Activated CD4-positive, CD25-positive, alpha-beta regulatory T cell (primary cell): Measurements from ENCODE around the gene NFKBIL1.
A peak's percentile ranks its signal among the peaks of the same experiment; 100 is the strongest.
"Not testable (repeated sequence)": the region's sequence is repeated elsewhere in the genome, so short reads cannot be mapped to it uniquely, and the experiment has no call there.

Experiments used
- DNase-seq, 4 experiments: peaks; one replicate each; lab custom pipeline; 2025; lab: John Stamatoyannopoulos, UW

Gene NFKBIL1

DNA sequence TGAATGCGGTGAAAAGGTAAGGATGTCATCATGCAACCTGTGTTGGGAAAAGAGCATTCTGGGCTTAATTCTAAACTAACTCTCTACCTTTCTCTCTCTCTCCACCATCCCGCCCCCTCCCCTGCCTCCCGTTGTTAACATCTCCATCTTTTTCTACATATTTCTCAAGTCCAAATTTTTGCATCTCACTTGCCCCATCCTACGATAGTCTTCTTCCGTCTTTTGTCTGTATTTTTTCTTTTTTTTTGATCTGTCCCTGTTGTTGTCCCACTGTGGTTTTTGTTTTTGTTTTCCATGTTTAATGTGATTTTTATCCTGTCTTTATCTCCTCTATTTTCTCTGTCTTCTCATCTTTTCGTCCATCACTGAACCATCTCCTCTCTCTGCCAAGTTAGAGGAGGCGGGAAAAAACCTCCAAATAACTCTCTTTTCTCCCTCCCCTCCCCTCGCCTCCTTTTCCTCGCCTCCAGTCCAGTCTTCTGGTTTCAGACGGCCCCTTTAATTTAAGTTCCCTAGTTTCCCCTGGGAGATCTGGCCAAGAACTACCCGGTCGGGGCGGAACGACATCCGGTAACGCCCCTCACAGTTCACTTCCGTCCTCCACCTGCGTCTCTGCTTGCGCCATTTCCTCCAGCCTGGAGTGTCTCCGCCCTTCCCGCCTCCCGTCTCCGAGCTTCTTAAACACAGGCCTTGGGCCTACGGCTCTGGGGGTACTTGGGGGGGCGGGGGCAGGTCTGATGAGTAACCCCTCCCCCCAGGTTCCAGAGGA lies at the start of gene NFKBIL1:
Gene NFKBIL1, plus strand, starts transcription at position 651 of the 769 bp plus-strand sequence. Its CDS starts 87 bp downstream, at position 738.
- DNase-seq = peak; percentile 54 to 76 (median 70)

DNA sequence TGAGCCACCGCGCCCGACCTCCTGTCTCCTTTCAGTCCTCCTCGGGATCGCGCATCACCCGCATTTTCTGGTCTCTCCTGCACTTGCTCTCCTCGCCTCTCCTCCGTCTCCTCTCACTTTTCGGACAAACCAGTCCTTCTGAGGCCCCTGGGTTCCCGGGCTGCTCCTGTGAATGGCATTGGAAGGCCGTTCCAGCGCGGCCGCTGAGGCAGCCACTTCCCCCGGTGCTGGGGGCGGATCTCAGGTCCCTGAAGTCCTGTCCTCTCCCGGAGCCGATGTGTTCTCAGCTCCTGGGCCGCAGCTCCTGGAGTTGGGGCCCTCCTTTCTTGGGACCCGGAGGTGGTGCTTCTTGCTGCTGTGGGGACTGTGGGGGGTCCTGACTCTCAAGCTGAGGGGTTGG lies 48.7 kb upstream of the NFKBIL1 start:
- no peak for DNase-seq

- not testable (repeated sequence) for DNase-seq
These were observed 47.8 kb upstream of the NFKBIL1 start for GRCh38 chr6:31499648-31500047.

DNA sequence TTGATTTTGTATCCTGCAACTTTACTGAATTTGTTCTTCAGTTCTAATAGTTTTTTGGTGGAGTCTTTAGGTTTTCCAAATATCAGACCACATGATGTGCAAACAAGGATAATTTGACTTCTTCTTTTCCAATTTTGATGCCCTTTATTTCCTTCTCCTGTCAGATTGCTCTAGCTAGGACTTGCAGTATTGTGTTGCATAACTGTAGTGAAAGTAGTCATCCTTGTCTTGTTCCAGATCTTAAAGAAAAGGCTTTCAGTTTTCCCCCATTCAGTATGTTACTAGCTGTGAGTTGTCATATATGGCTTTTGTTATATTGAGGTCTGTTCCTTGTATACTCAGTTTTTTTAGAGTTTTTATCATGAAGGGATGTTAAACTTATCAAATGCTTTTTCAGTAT lies 44.8 kb upstream of the NFKBIL1 start:
- DNase-seq = no peak

GRCh38 chr6:31509036-31509435 lies 38.4 kb upstream of the NFKBIL1 start:
- DNase-seq = not testable (repeated sequence)

- no peak for DNase-seq
These were observed 37.4 kb upstream of the NFKBIL1 start for GRCh38 chr6:31510007-31510406.

DNA sequence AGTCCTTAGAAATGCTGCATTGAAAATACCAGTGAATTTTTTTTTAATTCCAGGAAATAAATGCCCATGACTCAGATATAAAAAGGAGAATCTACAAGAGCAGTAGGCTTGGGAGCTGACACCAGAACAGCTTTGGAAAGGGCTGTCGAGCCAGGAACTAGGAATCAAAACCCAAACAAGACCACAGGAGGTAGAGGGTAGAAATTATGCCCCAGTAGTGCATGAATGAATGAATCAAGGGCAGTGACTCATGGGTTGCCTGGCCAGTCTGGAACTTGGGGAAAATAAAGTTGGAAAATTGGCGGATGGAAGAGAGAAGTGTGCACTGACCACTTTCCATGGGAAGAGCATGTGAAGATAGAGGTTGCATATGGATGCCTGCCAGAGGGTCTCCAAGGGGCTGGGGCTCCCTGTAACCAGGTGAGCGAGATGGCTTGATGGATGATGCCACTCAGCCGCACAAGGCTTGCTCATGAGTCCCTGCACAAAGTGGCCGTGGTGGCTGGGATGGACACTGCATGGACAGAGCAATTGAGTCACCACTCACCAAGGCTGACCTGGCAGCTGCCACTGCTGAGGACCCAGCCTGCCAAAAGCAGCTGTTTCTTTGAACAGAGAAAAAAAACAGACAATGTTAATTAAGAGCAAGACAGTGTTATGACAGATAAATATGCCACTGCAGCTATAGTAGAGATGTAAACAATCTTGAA lies 33.8 kb upstream of the NFKBIL1 start:
- no peak for DNase-seq

DNA sequence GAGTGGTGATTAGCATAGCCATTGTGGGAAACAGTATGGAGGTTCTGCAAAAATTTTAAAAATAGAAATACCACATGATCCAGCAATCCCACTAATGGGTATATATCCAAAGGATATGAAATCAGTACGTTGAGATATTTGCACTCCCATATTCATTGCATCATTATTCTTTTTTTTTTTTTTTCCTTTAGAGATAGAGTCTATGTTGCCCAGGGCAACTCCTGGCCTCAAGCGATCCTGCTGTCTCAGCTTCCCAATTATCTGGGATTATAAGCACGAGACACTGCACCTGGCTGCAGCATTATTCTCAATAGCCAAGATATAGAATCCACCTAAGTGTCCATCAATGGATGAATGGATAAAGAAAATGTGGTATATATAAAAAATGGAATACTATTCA lies 25.6 kb upstream of the NFKBIL1 start:
- DNase-seq = no peak

GRCh38 chr6:31525553-31525931 lies 21.9 kb upstream of the NFKBIL1 start:
- no peak for DNase-seq

GRCh38 chr6:31525932-31526591 lies 21.3 kb upstream of the NFKBIL1 start:
- DNase-seq = no peak

- no peak for DNase-seq
These were observed 19.1 kb upstream of the NFKBIL1 start for GRCh38 chr6:31528307-31528777.

DNA sequence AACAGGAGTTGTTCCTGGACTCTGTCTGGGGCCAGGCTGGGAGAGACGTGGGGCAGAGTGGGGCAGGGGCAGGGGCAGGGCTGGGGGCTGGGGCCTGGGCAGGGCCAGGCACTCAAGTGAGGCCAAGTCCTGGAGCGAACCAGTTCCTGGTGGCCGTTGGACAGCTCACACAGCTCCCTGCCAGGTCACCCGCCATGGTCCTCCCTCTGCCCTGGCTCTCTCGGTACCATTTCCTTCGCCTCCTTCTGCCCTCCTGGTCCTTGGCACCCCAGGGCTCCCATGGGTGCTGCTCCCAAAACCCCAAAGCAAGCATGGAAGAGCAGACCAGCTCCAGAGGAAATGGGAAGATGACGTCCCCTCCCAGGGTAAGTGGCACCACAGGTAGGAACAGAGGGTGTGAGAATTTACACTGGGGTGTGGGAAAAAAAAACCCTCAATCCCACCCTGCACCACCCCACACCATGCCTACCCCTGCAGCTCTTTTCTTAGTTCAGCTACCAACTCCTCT lies 18.5 kb upstream of the NFKBIL1 start, which contains the start of gene MCCD1:
Gene MCCD1, plus strand, starts transcription at position 142 of the 508 bp plus-strand sequence. Its CDS starts 53 bp downstream, at position 195.
- DNase-seq = no peak

- DNase-seq = no peak
These were observed 17.9 kb upstream of the NFKBIL1 start for GRCh38 chr6:31529329-31530150.

GRCh38 chr6:31530659-31531058 lies 16.7 kb upstream of the NFKBIL1 start:
- DNase-seq = no peak

DNA sequence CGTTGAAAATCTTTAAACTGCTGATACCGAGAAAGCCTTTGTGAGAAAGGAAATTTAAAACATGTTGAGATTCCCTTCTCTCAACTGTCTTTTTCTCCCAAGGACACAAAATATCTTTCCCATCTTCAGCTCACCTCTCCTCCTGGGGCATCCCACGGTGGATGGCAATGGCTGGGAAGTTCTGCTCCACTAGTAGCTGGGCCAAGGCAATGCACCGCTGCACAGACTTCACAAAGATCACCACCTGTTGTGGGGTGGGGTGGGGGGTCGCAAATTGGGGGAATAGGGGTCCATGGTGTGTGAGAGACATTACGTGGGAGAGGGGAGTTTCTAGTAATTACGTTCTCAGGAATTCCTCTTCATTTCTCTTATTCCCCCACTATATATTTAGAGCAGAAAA lies 16.2 kb upstream of the NFKBIL1 start:
- DNase-seq = no peak

DNA sequence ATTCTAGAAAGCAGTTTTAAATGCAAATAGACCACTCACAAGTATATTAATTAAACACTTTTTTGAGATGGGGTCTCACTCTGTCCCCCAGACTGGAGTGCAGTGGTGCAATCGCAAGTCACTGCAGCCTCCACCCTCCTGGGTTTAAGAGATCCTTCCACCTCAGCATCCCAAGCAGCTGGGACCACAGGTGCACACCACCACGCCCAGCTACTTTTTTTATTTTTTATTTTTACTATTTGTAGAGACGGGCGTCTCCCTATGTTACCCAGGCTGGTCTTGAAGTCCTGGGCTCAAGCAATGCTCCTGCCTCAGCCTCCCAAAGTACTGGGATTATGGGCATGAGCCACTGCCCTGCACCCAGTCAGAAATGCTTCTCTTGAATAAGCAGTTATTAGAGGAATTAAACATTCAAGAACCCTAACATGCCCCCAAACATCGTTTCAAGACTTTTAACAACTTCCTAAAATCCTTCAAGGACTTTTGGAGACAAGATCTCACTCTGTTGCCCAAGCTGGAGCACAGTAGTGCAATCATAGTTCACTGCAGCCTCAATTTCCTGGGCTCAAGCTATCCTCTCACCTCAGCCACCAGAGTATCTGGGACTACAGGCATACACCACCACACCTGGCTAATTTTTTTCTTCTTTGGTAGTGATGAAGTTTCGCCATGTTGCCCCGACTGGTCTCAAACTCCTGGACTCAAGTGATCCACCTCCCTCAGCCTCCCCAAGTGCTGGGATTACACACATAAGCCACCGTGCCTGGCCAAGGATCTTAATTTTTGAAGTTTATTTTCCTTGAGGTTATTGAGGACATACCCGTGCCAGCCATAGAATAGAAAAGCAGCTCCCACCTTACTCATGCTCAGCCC lies 15.4 kb upstream of the NFKBIL1 start:
- no peak for DNase-seq

GRCh38 chr6:31532644-31533454 lies 14.6 kb upstream of the NFKBIL1 start:
- DNase-seq = no peak

DNA sequence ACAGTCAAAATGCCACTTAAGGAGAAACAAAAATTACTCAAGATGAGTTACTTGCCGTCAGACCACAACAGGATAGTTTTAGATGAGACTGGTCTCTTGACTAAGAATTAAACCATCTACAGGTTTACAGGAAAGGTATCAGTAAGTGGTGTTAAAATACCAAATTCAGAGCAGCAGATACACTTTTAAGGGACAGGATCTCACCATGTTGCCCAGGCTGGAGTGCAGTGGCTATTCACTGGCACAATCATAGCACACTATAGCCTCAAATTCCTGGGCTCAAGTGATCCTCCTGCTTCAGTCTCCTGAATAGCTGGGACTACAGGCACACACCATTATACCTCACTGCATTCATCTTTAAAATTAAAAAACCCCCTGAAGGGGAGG lies 14.0 kb upstream of the NFKBIL1 start:
- DNase-seq = no peak

- DNase-seq = no peak
These were observed 13.4 kb upstream of the NFKBIL1 start for GRCh38 chr6:31534011-31534410.
